Activated T-helper 17 cell treated with anti-CD3 and anti-CD28 coated beads, Interleukin-2, amount 50 U/mL, for 72 hours (primary cell): Measurements from ENCODE around the gene ANKRD13C. TPM values are rescaled to one million over a fixed set of nuclear protein-coding genes. Genes with fewer than 3 reads are reported as not detected.

Source experiments
- ATAC-seq: fragments of 150-1000 bp; cut with Tn5 transposase; replicated peaks from 2 replicates; pipeline ENCODE4 v1.10.0; 2021; ENCODE audit warnings: mild to moderate bottlenecking, moderate library complexity
- H3K27ac Mint-ChIP-seq: one replicate; pipeline ENCODE4 v1.8.0; 2022; ENCODE audit warnings: mixed read lengths
- H3K27me3 Mint-ChIP-seq: one replicate; pipeline ENCODE4 v1.8.0; 2022; ENCODE audit warnings: mixed read lengths
- H3K36me3 Mint-ChIP-seq: one replicate; pipeline ENCODE4 v1.8.0; 2022; ENCODE audit warnings: low read depth, mild to moderate bottlenecking, mixed read lengths
- H3K4me1 Mint-ChIP-seq: one replicate; pipeline ENCODE4 v1.8.0; 2022; ENCODE audit warnings: mixed read lengths
- H3K4me3 Mint-ChIP-seq: one replicate; pipeline ENCODE4 v1.8.0; 2022; ENCODE audit warnings: mild to moderate bottlenecking, mixed read lengths
- H3K9me3 Mint-ChIP-seq: one replicate; pipeline ENCODE4 v1.8.0; 2022; ENCODE audit warnings: mixed read lengths
- total RNA-seq, 2 donors: library from RNA; stranded (reverse); gene quantifications; one replicate each; pipeline ENCODE4 v1.2.3, GENCODE V29; 2022

The ANKRD13C gene
- total RNA-seq, 2 donors from 2014 or later: 19.7 to 23.3 TPM

DNA sequence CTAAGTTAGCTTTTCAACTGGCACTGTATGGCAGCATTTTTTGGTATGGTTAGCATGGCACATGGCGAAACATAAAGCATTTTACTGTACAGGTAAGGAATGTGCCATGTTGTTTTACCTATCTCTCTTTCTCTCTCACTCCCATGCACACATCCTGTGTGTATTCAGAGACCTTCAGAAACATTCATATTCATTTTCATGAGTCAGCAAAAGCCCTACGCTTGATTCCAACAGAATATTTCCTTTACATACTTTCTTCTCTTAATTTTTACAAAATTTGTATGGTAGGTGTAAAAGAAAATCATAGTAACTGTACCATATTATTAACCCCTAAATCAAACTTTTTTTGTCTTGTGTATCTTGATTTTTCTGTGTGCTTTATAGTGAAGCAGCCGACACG lies 123.0 kb downstream of the ANKRD13C start:
- Mint-ChIP-seq H3K4me1 (no peaks in the 10 kb centered on the region), H3K27me3 (no peaks in the 10 kb centered on the region), H3K36me3 (peaks cover 100% of the 10 kb centered on the region), H3K4me3 (no peak overlapping the region), H3K9me3 (no peaks in the 10 kb centered on the region), H3K27ac (no peak overlapping the region)
- no peak for ATAC-seq

DNA sequence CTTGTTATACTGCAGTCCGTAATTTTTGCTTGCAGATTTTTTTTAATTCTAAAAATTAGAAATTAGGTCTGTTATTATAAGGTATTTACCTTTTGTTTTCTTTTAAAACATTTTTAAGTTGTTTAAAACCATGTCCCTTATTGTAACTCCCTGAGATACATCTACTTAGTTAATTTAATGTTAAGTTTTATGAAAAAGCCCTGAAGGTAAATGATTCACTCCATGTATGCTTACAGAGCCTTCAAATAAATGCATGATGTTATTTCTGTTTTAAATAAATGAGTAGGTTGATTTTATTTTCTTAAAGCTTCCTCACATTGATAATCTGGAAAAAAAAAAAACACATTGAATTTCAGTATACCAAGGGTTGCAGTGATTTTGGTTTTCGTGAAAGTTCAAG lies 125.9 kb downstream of the ANKRD13C start:
- H3K36me3 Mint-ChIP-seq: peaks cover 100% of the 10 kb centered on the region

DNA sequence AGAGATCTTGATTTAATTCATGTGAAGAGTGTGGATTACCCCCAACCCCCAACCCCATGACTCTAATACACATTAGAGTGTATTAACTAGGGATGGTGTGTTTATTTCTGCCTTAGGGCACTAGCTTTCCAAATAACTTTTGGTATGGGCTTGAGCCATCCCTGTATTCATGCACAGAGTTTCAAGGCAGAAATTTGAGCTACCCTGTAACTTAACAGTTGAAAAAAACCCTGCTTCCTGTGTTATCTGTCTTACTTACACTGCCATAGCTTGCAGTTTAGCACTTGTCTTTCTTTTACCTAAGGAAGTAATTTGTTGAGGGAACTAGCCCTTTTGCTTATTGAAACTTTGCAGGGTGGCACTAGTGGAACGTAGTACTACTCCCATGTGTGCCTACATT lies 127.1 kb downstream of the ANKRD13C start:
- Mint-ChIP-seq H3K27ac (peak overlapping the region; percentile 36), H3K4me3 (no peak overlapping the region), H3K36me3 (peaks cover 100% of the 10 kb centered on the region), H3K9me3 (no peaks in the 10 kb centered on the region), H3K4me1 (peaks cover 17% of the 10 kb centered on the region), H3K27me3 (no peaks in the 10 kb centered on the region)
- no peak for ATAC-seq

More for the DNA sequence above, 125.9 kb downstream of the ANKRD13C start:
- Mint-ChIP-seq H3K4me3 (no peak overlapping the region), H3K9me3 (no peaks in the 10 kb centered on the region), H3K27me3 (no peaks in the 10 kb centered on the region), H3K4me1 (peaks cover 11% of the 10 kb centered on the region), H3K27ac (no peak overlapping the region)
- no peak for ATAC-seq

DNA sequence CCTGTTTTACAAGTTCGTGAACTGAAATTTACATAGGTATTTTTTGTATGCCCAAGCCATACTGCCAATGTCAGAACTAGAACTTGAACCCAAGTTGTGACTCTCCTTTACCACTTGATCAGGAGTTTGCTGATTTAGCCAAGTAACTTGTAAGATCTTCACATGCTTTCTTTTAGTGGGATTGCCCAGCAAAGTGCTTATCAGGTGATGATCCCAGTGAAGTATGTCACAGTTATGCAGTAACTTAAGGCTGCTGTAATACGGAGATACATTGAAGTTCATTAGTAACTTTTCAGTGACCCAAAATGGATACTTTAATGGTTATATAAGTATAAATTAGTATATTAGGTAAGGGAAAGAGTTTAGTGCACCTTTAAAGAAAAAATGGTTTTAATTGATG lies 129.6 kb downstream of the ANKRD13C start:
- peaks cover 93% of the 10 kb centered on the region for H3K36me3 Mint-ChIP-seq
- H3K27ac Mint-ChIP-seq: no peak overlapping the region
- H3K4me3 Mint-ChIP-seq: peak overlapping the region; percentile 91
- no peaks in the 10 kb centered on the region for H3K9me3 Mint-ChIP-seq
- H3K4me1 Mint-ChIP-seq: peaks cover 20% of the 10 kb centered on the region
- H3K27me3 Mint-ChIP-seq: no peaks in the 10 kb centered on the region
- ATAC-seq: no peak

DNA sequence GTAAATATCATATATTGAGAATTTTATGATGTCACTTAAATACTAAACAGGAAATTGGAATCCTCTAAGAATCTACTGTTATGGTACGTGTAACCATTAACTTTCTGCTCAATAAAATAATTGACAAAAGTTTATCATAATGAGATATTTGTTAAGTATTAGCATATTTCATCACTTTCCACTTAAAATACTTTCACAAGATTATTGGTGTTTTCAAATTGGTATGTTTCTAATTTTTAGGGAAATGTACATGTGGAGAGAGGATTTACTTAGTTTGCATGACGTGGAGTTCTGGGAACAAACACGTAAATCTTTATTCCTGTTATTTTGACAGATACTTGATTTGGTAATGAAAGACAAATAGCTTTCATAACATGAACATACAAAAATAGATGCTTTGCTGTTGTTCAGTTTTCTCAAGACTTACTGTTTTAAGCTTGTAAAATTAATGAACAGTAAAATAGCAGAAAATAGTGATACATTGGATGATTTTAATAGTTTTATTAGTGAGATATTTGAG lies 131.7 kb downstream of the ANKRD13C start:
- Mint-ChIP-seq H3K27me3 (no peaks in the 10 kb centered on the region), H3K4me3 (peak overlapping the region; percentile 91), H3K36me3 (peaks cover 74% of the 10 kb centered on the region), H3K27ac (peak overlapping the region; percentile 88), H3K4me1 (peaks cover 22% of the 10 kb centered on the region), H3K9me3 (no peaks in the 10 kb centered on the region)
- ATAC-seq: no peak

DNA sequence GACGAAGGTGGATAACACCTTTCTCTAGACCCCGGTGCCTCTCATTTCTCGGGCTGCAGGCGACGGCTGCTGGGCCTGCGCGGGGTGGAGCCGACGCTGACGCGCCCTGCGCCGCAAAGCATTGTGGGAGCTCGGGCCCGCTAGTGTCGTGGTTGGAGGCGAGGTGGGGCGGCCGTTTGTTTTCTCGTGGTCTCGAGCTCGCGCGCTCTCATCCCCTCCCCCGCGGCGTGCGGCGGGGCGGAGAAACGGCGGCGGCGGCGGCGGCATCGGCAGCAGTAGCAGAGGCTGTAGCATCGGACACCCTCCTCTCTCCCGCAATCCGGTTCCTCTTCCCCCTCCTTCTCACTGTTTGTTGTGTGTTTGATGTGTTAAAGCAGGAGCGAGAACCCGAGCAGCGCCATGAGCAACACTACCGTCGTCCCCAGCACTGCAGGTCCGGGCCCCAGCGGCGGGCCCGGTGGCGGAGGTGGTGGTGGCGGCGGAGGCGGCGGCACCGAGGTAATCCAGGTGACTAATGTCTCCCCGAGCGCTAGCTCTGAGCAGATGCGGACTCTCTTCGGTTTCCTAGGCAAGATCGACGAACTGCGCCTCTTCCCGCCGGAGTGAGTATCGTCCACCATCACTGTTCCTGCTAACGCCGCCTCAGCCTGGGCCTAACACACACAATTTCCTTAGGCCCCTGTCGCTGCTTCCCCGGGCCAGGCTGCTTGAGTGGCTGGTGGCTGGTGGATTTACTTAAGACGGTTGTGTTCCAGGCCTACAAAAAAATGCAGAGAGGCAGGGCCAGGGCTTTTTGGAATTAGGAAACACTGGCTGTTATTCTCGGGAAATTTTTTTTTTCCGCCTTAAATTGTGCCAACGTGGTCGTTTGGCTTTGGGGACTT lies 133.0 kb downstream of the ANKRD13C start, which contains the start of gene SRSF11:
TSS of gene SRSF11 (plus strand) at position 143 of the 884 bp plus-strand sequence. CDS start at position 400, 257 bp downstream.
- Mint-ChIP-seq H3K4me3 (peak within 1 kb of the TSS; percentile 91), H3K9me3 (no peaks in the 10 kb centered on the region), H3K36me3 (peaks cover 74% of the 10 kb centered on the region), H3K27ac (peak within 1 kb of the TSS; percentile 88), H3K4me1 (peaks cover 22% of the 10 kb centered on the region), H3K27me3 (no peaks in the 10 kb centered on the region)
- peak; percentile 95 for ATAC-seq

DNA sequence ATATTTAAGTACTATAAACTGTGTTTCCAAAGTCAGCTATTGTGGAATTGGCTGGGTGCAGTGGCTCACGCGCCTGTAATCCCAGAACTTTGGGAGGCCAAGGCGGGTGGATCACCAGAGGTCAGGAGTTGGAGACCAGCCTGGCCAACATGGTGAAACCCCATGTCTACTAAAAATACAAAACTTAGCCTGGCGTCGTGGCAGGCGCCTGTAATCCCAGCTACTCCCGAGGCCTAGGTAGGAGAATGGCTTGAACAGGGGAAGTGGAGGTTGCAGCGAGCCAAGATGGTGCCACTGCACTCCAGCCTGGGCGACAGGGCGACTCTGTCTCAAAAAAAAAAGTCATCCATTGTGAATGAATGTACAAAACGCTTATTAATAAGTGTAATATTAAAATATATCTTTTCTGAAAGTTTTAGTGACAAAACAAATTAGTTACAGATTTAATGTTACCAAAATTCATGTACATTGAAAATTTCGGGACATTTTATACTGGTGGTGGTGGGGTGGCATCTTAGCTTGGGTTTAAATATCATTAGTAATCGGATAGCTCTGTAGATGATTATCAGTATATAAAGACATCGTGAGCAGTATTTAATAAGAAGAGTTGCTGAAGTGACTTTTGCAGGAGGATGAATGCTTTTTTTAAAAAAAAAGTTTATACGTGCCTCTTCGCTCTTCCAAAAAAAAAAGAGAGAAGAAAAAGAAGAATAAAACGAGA lies 133.8 kb downstream of the ANKRD13C start:
- Mint-ChIP-seq H3K9me3 (no peaks in the 10 kb centered on the region), H3K27me3 (no peaks in the 10 kb centered on the region)

DNA sequence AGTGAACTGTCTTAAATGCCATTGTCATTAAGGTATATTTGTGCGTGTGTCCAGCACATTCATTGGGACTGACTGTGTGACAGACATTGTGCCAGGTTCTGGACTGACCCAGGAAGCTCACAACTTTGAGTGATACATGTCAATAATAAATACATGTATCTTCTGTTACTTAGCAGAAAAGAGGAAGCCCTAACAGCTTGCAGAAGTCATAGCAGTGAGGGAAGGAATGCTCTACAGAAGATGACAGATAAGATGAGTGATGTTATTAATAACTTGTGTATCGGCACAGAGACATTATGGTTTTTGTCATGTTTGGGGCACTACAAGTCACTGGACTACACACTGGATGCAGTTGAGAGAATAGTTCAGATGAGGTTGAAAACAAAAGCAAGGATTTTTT lies 134.5 kb downstream of the ANKRD13C start:
- Mint-ChIP-seq H3K9me3 (no peaks in the 10 kb centered on the region), H3K27ac (peak overlapping the region; percentile 76), H3K4me1 (peaks cover 22% of the 10 kb centered on the region), H3K36me3 (peaks cover 74% of the 10 kb centered on the region), H3K27me3 (no peaks in the 10 kb centered on the region), H3K4me3 (peak overlapping the region; percentile 91)
- no peak for ATAC-seq

More for the DNA sequence above, 133.8 kb downstream of the ANKRD13C start:
- H3K4me3 Mint-ChIP-seq: peak overlapping the region; percentile 91
- H3K4me1 Mint-ChIP-seq: peaks cover 22% of the 10 kb centered on the region
- ATAC-seq: no peak
- peak overlapping the region; percentile 88 for H3K27ac Mint-ChIP-seq
- peaks cover 74% of the 10 kb centered on the region for H3K36me3 Mint-ChIP-seq

DNA sequence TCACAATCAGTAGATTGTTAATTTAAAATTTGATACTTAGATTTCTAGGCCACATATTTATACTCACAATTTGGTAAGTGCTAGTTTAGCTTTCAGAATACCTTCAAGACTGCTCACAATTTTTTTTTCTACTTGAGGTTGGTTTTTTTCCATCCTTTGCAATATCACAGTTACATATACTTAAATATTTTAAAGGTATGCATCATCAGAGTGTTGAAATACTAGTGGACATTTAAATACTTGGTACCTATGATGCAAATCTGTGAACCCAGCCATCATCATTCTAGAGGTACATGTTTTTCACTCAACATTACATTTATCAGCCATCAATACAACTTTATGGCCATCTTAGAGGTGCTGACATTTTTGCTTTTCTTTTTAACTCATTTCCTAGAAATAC lies 143.0 kb downstream of the ANKRD13C start:
- Mint-ChIP-seq H3K4me3 (no peak overlapping the region), H3K9me3 (no peaks in the 10 kb centered on the region), H3K27ac (peak overlapping the region; percentile 38), H3K36me3 (peaks cover 65% of the 10 kb centered on the region), H3K4me1 (peaks cover 19% of the 10 kb centered on the region), H3K27me3 (no peaks in the 10 kb centered on the region)
- no peak for ATAC-seq

DNA sequence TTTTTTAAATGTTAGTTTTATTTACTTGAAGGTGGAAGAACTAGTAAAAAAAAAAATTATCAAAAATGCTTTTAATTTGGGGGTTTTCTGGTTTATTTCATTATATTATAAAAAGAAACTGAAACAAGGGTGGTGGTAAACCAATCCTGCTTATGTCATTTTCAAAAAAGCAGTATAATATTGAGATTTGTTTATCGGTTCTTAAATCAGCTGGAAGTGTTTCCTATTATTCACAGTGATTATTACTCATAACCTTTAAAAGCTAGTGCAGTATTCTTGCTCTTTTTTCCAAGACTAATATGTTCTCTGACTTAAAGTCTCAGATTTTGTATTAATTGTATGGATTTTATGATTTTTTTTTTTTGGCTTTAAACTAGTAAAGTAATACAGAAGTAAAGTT lies 143.7 kb downstream of the ANKRD13C start:
- no peak overlapping the region for H3K4me3 Mint-ChIP-seq
- peaks cover 19% of the 10 kb centered on the region for H3K4me1 Mint-ChIP-seq
- H3K36me3 Mint-ChIP-seq: peaks cover 64% of the 10 kb centered on the region
- H3K27ac Mint-ChIP-seq: peak overlapping the region; percentile 38
- peak; percentile 81 for ATAC-seq
- H3K9me3 Mint-ChIP-seq: no peaks in the 10 kb centered on the region
- H3K27me3 Mint-ChIP-seq: no peaks in the 10 kb centered on the region

Other genes starting within 250 kb of the ANKRD13C start
- gene LRRC40, start 149.1 kb downstream of the ANKRD13C start, total RNA-seq: 10 to 100 TPM; 21.4 to 24.0 TPM
- 100 to 1,000 TPM; 195 to 227 TPM for gene SRSF11, start 133.3 kb downstream of the ANKRD13C start, total RNA-seq
- 1 to 10 TPM; 6.0 to 8.5 TPM for gene CTH, start 56.5 kb upstream of the ANKRD13C start, total RNA-seq